Measurements from ENCODE around the gene FATE1.
"Not testable (repeated sequence)": the region's sequence is repeated elsewhere in the genome, so short reads cannot be mapped to it uniquely, and the experiment has no call there.

Gene FATE1

GRCh38 chrX:151715752-151716151 lies at the start of gene FATE1:
Gene FATE1 (plus strand): TSS chrX:151716035. CDS start chrX:151716120, 85 bp downstream.
- no peak for DNase-seq (ENCODE audit: low read depth)

- no peak for DNase-seq (ENCODE audit: low read depth)
Observed at GRCh38 chrX:151675121-151675746, 40.6 kb upstream of the FATE1 start.

- no peak for DNase-seq (ENCODE audit: low read depth)
Observed at GRCh38 chrX:151676196-151676595, 39.6 kb upstream of the FATE1 start.

GRCh38 chrX:151679798-151680402 lies 35.9 kb upstream of the FATE1 start:
- DNase-seq (ENCODE audit: low read depth): no peak

GRCh38 chrX:151680805-151681204 lies 35.0 kb upstream of the FATE1 start:
- DNase-seq (ENCODE audit: low read depth): peak; percentile 48

GRCh38 chrX:151687635-151688034 lies 28.2 kb upstream of the FATE1 start:
- no peak for DNase-seq (ENCODE audit: low read depth)

- no peak for DNase-seq (ENCODE audit: low read depth)
Observed at GRCh38 chrX:151688695-151689094, 27.1 kb upstream of the FATE1 start.

GRCh38 chrX:151692825-151693224 lies 23.0 kb upstream of the FATE1 start:
- no peak for DNase-seq (ENCODE audit: low read depth)

GRCh38 chrX:151694121-151694520 lies 21.7 kb upstream of the FATE1 start:
- DNase-seq (ENCODE audit: low read depth): no peak

GRCh38 chrX:151694661-151695582 lies 20.9 kb upstream of the FATE1 start, which contains the start of gene PRRG3:
Gene PRRG3 (plus strand): TSS chrX:151695458. CDS start chrX:151698815, 3,357 bp downstream.
- DNase-seq (ENCODE audit: low read depth): no peak

GRCh38 chrX:151695583-151696340 lies 20.1 kb upstream of the FATE1 start:
- no peak for DNase-seq (ENCODE audit: low read depth)

- DNase-seq (ENCODE audit: low read depth): not testable (repeated sequence)
Observed at GRCh38 chrX:151697082-151697481, 18.8 kb upstream of the FATE1 start.

- no peak for DNase-seq (ENCODE audit: low read depth)
Observed at GRCh38 chrX:151697522-151697921, 18.3 kb upstream of the FATE1 start.

- DNase-seq (ENCODE audit: low read depth): no peak
Observed at GRCh38 chrX:151698485-151698884, 17.4 kb upstream of the FATE1 start.

- no peak for DNase-seq (ENCODE audit: low read depth)
Observed at GRCh38 chrX:151699746-151700145, 16.1 kb upstream of the FATE1 start.

GRCh38 chrX:151700581-151700980 lies 15.3 kb upstream of the FATE1 start:
- no peak for DNase-seq (ENCODE audit: low read depth)

- no peak for DNase-seq (ENCODE audit: low read depth)
Observed at GRCh38 chrX:151701071-151701470, 14.8 kb upstream of the FATE1 start.

GRCh38 chrX:151701531-151701930 lies 14.3 kb upstream of the FATE1 start:
- no peak for DNase-seq (ENCODE audit: low read depth)

- no peak for DNase-seq (ENCODE audit: low read depth)
Observed at GRCh38 chrX:151702026-151702714, 13.7 kb upstream of the FATE1 start.

GRCh38 chrX:151702741-151703340 lies 13.0 kb upstream of the FATE1 start:
- no peak for DNase-seq (ENCODE audit: low read depth)

GRCh38 chrX:151703487-151703886 lies 12.3 kb upstream of the FATE1 start:
- DNase-seq (ENCODE audit: low read depth): no peak

All from activated T-cell treated with anti-CD3 and anti-CD28 coated beads for 24 hours (primary cell).